Neuronal stem cell (in vitro differentiated cells): Measurements from ENCODE around the gene CCDC141.

ENCODE experiments used
- DNase-seq: peaks from one replicate; pipeline ENCODE4 v3.0.0-alpha.2; 2013; ENCODE audit warnings: low spot score
- H2AFZ ChIP-seq: one replicate; pipeline ENCODE4 v1.6.1; 2013; ENCODE audit warnings: mild to moderate bottlenecking, low read length, inconsistent platforms
- H2AK5ac ChIP-seq: 2 replicates; pipeline ENCODE4 v1.6.1; 2013; ENCODE audit warnings: low read depth, mild to moderate bottlenecking, inconsistent platforms, low read length, moderate library complexity, mixed read lengths
- H2BK120ac ChIP-seq: 2 replicates; pipeline ENCODE4 v1.6.1; 2013; ENCODE audit warnings: low read depth, mild to moderate bottlenecking, inconsistent platforms, low read length, moderate library complexity, mixed read lengths
- H2BK12ac ChIP-seq: one replicate; pipeline ENCODE4 v1.6.1; 2013; ENCODE audit warnings: low read length, inconsistent platforms
- H2BK15ac ChIP-seq: 2 replicates; pipeline ENCODE4 v1.6.1; 2013; ENCODE audit warnings: mild to moderate bottlenecking, low read length, inconsistent platforms, mixed read lengths
- H2BK5ac ChIP-seq: one replicate; pipeline ENCODE4 v1.6.1; 2013; ENCODE audit warnings: inconsistent platforms, mild to moderate bottlenecking, low read length, moderate library complexity
- H3K14ac ChIP-seq: one replicate; pipeline ENCODE4 v1.6.1; 2013; ENCODE audit warnings: low read length, inconsistent platforms
- H3K18ac ChIP-seq: 2 replicates; pipeline ENCODE4 v1.6.1; 2013; ENCODE audit warnings: low read length, inconsistent platforms
- H3K23ac ChIP-seq: 2 replicates; pipeline ENCODE4 v1.6.1; 2013; ENCODE audit warnings: low read depth, mild to moderate bottlenecking, mixed read lengths, low read length, inconsistent platforms; ENCODE audit not compliant: poor library complexity
- H3K27ac ChIP-seq: replicated peaks from 3 replicates; pipeline ENCODE4 v1.5.1; 2013; ENCODE audit warnings: low read length, inconsistent platforms
- H3K27me3 ChIP-seq, 3 experiments: 2 replicates each; pipeline ENCODE4 v1.6.1; 2013; ENCODE audit warnings: low read length in 3 of 3, mild to moderate bottlenecking in 2 of 3, inconsistent platforms in 1 of 3, low read depth in 1 of 3, mixed read lengths in 1 of 3, moderate library complexity in 1 of 3; ENCODE audit not compliant: control insufficient read depth in 3 of 3, insufficient read depth in 3 of 3
- H3K36me3 ChIP-seq, 2 donors: replicated peaks in 1 of 2; 2 replicates each; pipeline ENCODE4 v1.6.1; 2013; ENCODE audit warnings: low read length in 2 of 2; ENCODE audit not compliant: control insufficient read depth in 2 of 2, insufficient read depth in 2 of 2
- H3K4ac ChIP-seq: 2 replicates; pipeline ENCODE4 v1.6.1; 2013; ENCODE audit warnings: inconsistent platforms, mild to moderate bottlenecking, low read length, moderate library complexity
- H3K4me1 ChIP-seq, 2 donors: 1 replicate in 1 of 2; 2 replicates in 1 of 2; pipeline ENCODE4 v1.6.1; 2013; ENCODE audit warnings: low read length in 2 of 2, low read depth in 1 of 2; ENCODE audit not compliant: control insufficient read depth in 2 of 2, insufficient read depth in 1 of 2
- H3K4me2 ChIP-seq: one replicate; pipeline ENCODE4 v1.6.1; 2013; ENCODE audit warnings: mild to moderate bottlenecking, low read length, inconsistent platforms; ENCODE audit not compliant: insufficient read depth, poor library complexity, severe bottlenecking
- H3K4me3 ChIP-seq, 2 donors: 2 replicates each; pipeline ENCODE4 v1.5.1; 2013; ENCODE audit warnings: low read length in 2 of 2, mild to moderate bottlenecking in 2 of 2, inconsistent platforms in 1 of 2, moderate library complexity in 1 of 2
- H3K79me1 ChIP-seq: one replicate; pipeline ENCODE4 v1.6.1; 2013; ENCODE audit warnings: low read depth, mild to moderate bottlenecking, inconsistent platforms, low read length, moderate library complexity
- H3K9ac ChIP-seq: one replicate; pipeline ENCODE4 v1.6.1; 2013; ENCODE audit warnings: mild to moderate bottlenecking, low read depth, low read length, inconsistent platforms; ENCODE audit not compliant: poor library complexity
- H3K9me3 ChIP-seq, 2 donors: replicated peaks in 1 of 2; 2 replicates each; pipeline versions ENCODE3 to v1.6.1; 2013; ENCODE audit warnings: low read length in 2 of 2, mild to moderate bottlenecking in 2 of 2, inconsistent platforms in 1 of 2, low read depth in 1 of 2, mixed read lengths in 1 of 2, moderate library complexity in 1 of 2; ENCODE audit not compliant: control insufficient read depth in 2 of 2, insufficient read depth in 1 of 2
- H4K8ac ChIP-seq: one replicate; pipeline ENCODE4 v1.6.1; 2013; ENCODE audit warnings: low read depth, mild to moderate bottlenecking, inconsistent platforms, low read length, moderate library complexity
- H4K91ac ChIP-seq: one replicate; pipeline ENCODE4 v1.6.1; 2013; ENCODE audit warnings: low read length, low read depth, mild to moderate bottlenecking, inconsistent platforms; ENCODE audit not compliant: poor library complexity
- WGBS, 2 donors: extraction: QIAGEN DNeasy Blood & Tissue Kit; methylation state at CpG; one replicate each; pipeline ENCODE4 v1.1.7; 2013; ENCODE audit warnings: missing lambda C conversion rate in 2 of 2, mixed read lengths in 1 of 2; ENCODE audit not compliant: insufficient read length in 2 of 2, insufficient replicate concordance in 1 of 2; ENCODE audit errors: extremely low coverage in 2 of 2; 5-methylcytosine and 5-hydroxymethylcytosine counted together

The CCDC141 gene

DNA sequence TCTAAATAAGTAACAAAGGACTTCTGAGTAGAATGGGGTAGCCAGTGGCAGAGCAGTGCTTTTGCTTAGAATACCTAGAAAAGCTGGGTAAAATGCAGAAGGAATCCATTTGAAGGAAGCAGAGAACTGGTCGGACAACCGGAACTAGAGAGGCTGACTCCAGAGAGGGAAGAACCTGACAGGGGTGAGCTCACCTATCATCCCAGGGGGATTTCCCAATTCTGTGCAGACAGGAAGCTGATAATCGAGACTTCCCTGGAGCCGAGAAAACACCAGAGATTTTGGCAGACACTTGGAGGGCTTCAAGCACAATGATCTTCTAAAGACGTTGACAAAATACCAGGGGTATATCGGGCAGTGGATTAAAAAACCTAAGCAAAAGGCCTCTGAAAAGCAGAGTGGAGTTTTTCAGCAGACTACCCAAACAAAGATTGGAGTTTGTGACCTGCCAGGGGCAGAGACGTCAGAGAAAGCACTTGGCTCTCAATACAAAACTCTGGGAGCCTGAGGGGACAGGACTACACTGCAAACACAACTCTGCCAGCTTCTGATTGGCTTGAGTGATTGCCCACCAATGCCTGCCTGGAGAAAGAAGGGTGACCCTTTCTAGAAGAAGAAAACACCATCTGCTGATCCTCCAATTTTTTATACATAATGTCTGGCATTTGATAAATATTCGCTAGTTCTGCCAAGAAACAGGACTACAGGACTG, 175.3 kb downstream of the CCDC141 start:
- Histone ChIP-seq H3K14ac (no peak overlapping the region), H2BK5ac (no peak overlapping the region), H4K8ac (no peak overlapping the region), H3K4me3 (no peak overlapping the region), H3K27me3 (no peaks in the 10 kb centered on the region), H3K18ac (no peak overlapping the region), H3K4me1 (no peaks in the 10 kb centered on the region), H3K4me2 (no peak overlapping the region), H3K27ac (no peak overlapping the region), H2BK120ac (no peak overlapping the region), H2AK5ac (no peak overlapping the region), H2BK15ac (no peak overlapping the region), H3K9ac (no peak overlapping the region), H3K9me3 (no peaks in the 10 kb centered on the region), H4K91ac (no peak overlapping the region), H3K79me1 (no peaks in the 10 kb centered on the region), H3K23ac (no peak overlapping the region), H2AFZ (no peak overlapping the region), H3K4ac (no peak overlapping the region), H3K36me3 (no peaks in the 10 kb centered on the region), H2BK12ac (no peak overlapping the region)
- no peak for DNase-seq
- no CpG with 5 or more reads among the region's 8 CpGs for WGBS, 2 donors

GRCh38 chr2:178873912-178874311, 176.0 kb downstream of the CCDC141 start:
- Histone ChIP-seq H2AFZ (no peak overlapping the region), H3K27ac (no peak overlapping the region), H3K4me2 (no peak overlapping the region), H3K9me3 (no peaks in the 10 kb centered on the region), H4K91ac (no peak overlapping the region), H3K14ac (no peak overlapping the region), H2BK120ac (no peak overlapping the region), H3K27me3 (no peaks in the 10 kb centered on the region), H2BK5ac (no peak overlapping the region), H3K36me3 (no peaks in the 10 kb centered on the region), H2BK12ac (no peak overlapping the region), H3K4me1 (no peaks in the 10 kb centered on the region), H3K79me1 (no peaks in the 10 kb centered on the region), H3K9ac (no peak overlapping the region), H2BK15ac (no peak overlapping the region), H3K18ac (no peak overlapping the region), H2AK5ac (no peak overlapping the region), H4K8ac (no peak overlapping the region), H3K23ac (no peak overlapping the region), H3K4ac (no peak overlapping the region), H3K4me3 (no peak overlapping the region)
- DNase-seq, result no peak
- no CpG with 5 or more reads among the region's 3 CpGs for WGBS, 2 donors

DNA sequence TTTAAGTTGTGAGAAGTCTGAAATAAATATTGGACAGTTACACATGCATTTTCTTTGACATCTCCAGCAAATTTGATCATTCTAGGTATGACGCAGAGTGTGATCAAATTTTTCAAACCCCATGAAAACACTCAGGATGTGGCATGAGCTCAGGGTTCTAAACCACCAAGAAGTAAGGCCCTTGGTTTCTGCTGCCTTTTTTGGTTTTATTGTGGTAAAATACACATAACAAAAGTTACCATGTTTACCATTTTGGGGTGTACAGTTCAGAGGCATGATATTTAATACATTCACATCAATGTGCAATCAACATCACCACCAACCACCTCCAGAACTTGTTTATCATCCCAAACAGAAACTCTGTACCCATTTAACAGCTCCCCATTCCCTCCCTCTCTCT, 178.4 kb downstream of the CCDC141 start:
- no peak overlapping the region for H3K9ac ChIP-seq
- no peak overlapping the region for H3K14ac ChIP-seq

DNA sequence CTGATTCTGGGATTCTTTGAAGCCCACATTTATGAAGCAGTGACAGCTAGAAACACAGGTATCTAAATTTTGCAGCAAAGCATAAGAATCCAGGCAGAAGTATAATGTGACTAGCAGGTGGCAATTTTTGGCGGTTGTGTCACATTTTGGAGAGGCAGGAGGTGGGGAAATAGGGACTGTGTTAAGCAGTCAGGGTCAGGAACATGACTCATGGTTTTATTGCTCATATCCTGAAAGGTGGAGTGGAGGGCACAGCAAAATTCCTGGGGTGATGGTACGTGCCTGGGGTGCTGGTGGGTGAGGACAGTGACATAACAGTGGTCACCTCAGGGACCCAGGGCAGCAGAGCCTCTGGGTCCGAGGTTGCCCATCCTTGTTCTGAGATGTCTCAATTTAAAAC, 179.2 kb downstream of the CCDC141 start:
- no peak overlapping the region for H3K9ac ChIP-seq
- H3K27ac ChIP-seq, result no peak overlapping the region

More for the DNA sequence above, 178.4 kb downstream of the CCDC141 start:
- WGBS, 2 donors, result no CpG with 5 or more reads among the region's 1 CpG
- H4K8ac ChIP-seq, result no peak overlapping the region
- H3K4me1 ChIP-seq, result no peaks in the 10 kb centered on the region
- no peak overlapping the region for H4K91ac ChIP-seq
- H3K18ac ChIP-seq, result no peak overlapping the region
- H2BK5ac ChIP-seq, result no peak overlapping the region
- DNase-seq, result no peak
- H2BK12ac ChIP-seq, result no peak overlapping the region
- no peak overlapping the region for H2AK5ac ChIP-seq
- no peak overlapping the region for H3K4ac ChIP-seq
- no peak overlapping the region for H3K23ac ChIP-seq
- no peaks in the 10 kb centered on the region for H3K79me1 ChIP-seq
- H3K27ac ChIP-seq, result no peak overlapping the region
- H3K4me2 ChIP-seq, result no peak overlapping the region
- no peaks in the 10 kb centered on the region for H3K9me3 ChIP-seq
- no peak overlapping the region for H2BK15ac ChIP-seq
- H3K4me3 ChIP-seq, result no peak overlapping the region
- no peaks in the 10 kb centered on the region for H3K36me3 ChIP-seq
- no peak overlapping the region for H2BK120ac ChIP-seq
- H3K27me3 ChIP-seq, result no peaks in the 10 kb centered on the region
- H2AFZ ChIP-seq, result no peak overlapping the region

More for the DNA sequence above, 179.2 kb downstream of the CCDC141 start:
- Histone ChIP-seq H4K8ac (no peak overlapping the region), H3K9me3 (no peaks in the 10 kb centered on the region), H2AFZ (no peak overlapping the region), H3K4me1 (no peaks in the 10 kb centered on the region), H3K36me3 (no peaks in the 10 kb centered on the region), H3K4me3 (no peak overlapping the region), H3K27me3 (no peaks in the 10 kb centered on the region), H3K4me2 (no peak overlapping the region), H3K4ac (no peak overlapping the region), H3K79me1 (no peaks in the 10 kb centered on the region), H3K18ac (no peak overlapping the region), H2BK120ac (no peak overlapping the region), H2BK12ac (no peak overlapping the region), H2AK5ac (no peak overlapping the region), H2BK5ac (no peak overlapping the region), H3K14ac (no peak overlapping the region), H2BK15ac (no peak overlapping the region), H3K23ac (no peak overlapping the region), H4K91ac (no peak overlapping the region)
- WGBS, 2 donors, result no CpG with 5 or more reads among the region's 3 CpGs
- no peak for DNase-seq
